IMR-90 (cell line): ENCODE data around the gene RFPL1. TPM values are rescaled to one million over a fixed set of nuclear protein-coding genes. Genes with fewer than 3 reads are reported as not detected.

Experiments
- ATAC-seq: fragments of 200-7000 bp; cut with Tn5 transposase; 2 replicates; pipeline ENCODE4 v1.9.1; 2020; ENCODE audit warnings: low read depth, mild to moderate bottlenecking, moderate library complexity
- BruUV-seq: library from RNA; stranded (reverse); fragments of 400-500 nt; replicated peaks from 2 replicates; lab custom pipeline; 2021; lab: Mats Ljungman, UMichigan
- CTCF ChIA-PET: fragments of 300-600 bp; formaldehyde crosslinking; extraction: SDS; loops from one replicate; lab custom pipeline; 2021; ENCODE audit warnings: antibody characterized with exemption; lab: Yijun Ruan, JAX
- POLR2A ChIA-PET: fragments of 300-600 bp; sonication (Branson Sonifier 250); formaldehyde crosslinking; loops from one replicate; lab custom pipeline; 2022; ENCODE audit warnings: antibody characterized with exemption; ENCODE audit not compliant: unreplicated experiment; lab: Charles Lee
- DNase-seq: peaks from one replicate; pipeline ENCODE4 v3.0.0; 2013
- H2AFZ ChIP-seq: replicated peaks from 2 replicates; pipeline ENCODE3; 2013; ENCODE audit warnings: low read length, mild to moderate bottlenecking; ENCODE audit not compliant: poor library complexity
- H2AK5ac ChIP-seq: 2 replicates; pipeline ENCODE4 v1.6.1; 2013; ENCODE audit warnings: low read depth, low read length, inconsistent platforms
- H2AK9ac ChIP-seq: replicated peaks from 2 replicates; pipeline ENCODE3; 2013; ENCODE audit warnings: mild to moderate bottlenecking, low read depth, low read length, moderate library complexity; ENCODE audit not compliant: poor library complexity
- H2BK120ac ChIP-seq: 2 replicates; pipeline ENCODE4 v1.6.1; 2013; ENCODE audit warnings: low read depth, low read length, inconsistent platforms
- H2BK15ac ChIP-seq: 3 replicates; pipeline ENCODE4 v1.6.1; 2013; ENCODE audit warnings: low read depth, low read length, inconsistent platforms
- H2BK20ac ChIP-seq: 2 replicates; pipeline ENCODE4 v1.6.1; 2013; ENCODE audit warnings: low read depth, mild to moderate bottlenecking, inconsistent platforms, low read length, moderate library complexity
- H2BK5ac ChIP-seq: 2 replicates; pipeline ENCODE4 v1.6.1; 2013; ENCODE audit warnings: mild to moderate bottlenecking, low read depth, low read length, inconsistent platforms; ENCODE audit not compliant: poor library complexity, severe bottlenecking
- H3K14ac ChIP-seq: replicated peaks from 2 replicates; pipeline ENCODE4 v1.6.1; 2013; ENCODE audit warnings: low read depth, low read length, inconsistent platforms
- H3K18ac ChIP-seq: 2 replicates; pipeline ENCODE4 v1.6.1; 2013; ENCODE audit warnings: low read depth, low read length, control low read depth
- H3K23ac ChIP-seq: 2 replicates; pipeline ENCODE4 v1.6.1; 2013; ENCODE audit warnings: low read depth, low read length, inconsistent platforms
- H3K27ac ChIP-seq: 2 replicates; pipeline ENCODE4 v1.5.1; 2013; ENCODE audit warnings: mild to moderate bottlenecking, control low read depth, low read length; ENCODE audit not compliant: insufficient read depth
- H3K27me3 ChIP-seq: 2 replicates; pipeline ENCODE4 v1.6.1; 2013; ENCODE audit warnings: low read length; ENCODE audit not compliant: control insufficient read depth, insufficient read depth
- H3K36me3 ChIP-seq: 2 replicates; pipeline ENCODE4 v1.6.1; 2013; ENCODE audit warnings: low read length, mixed read lengths; ENCODE audit not compliant: control insufficient read depth, insufficient read depth
- H3K4ac ChIP-seq: 2 replicates; pipeline ENCODE4 v1.6.1; 2013; ENCODE audit warnings: low read depth, low read length, inconsistent platforms
- H3K4me1 ChIP-seq: 2 replicates; pipeline ENCODE4 v1.6.1; 2013; ENCODE audit warnings: low read length, mixed read lengths; ENCODE audit not compliant: control insufficient read depth, insufficient read depth
- H3K4me2 ChIP-seq: 2 replicates; pipeline ENCODE4 v1.6.1; 2013; ENCODE audit warnings: low read depth, mild to moderate bottlenecking, control low read depth, low read length, moderate library complexity
- H3K4me3 ChIP-seq: 2 replicates; pipeline ENCODE4 v1.5.1; 2013; ENCODE audit warnings: low read depth, mild to moderate bottlenecking, control low read depth, low read length, moderate library complexity; ENCODE audit not compliant: insufficient read depth
- H3K56ac ChIP-seq: 2 replicates; pipeline ENCODE4 v1.6.1; 2013; ENCODE audit warnings: low read length, inconsistent platforms; ENCODE audit not compliant: insufficient read depth; ENCODE audit errors: extremely low read depth
- H3K79me1 ChIP-seq, 2 experiments: 2 replicates each; pipeline ENCODE4 v1.6.1; 2013; ENCODE audit warnings: low read length in 2 of 2, inconsistent platforms in 1 of 2, low read depth in 1 of 2
- H3K9ac ChIP-seq: 2 replicates; pipeline ENCODE4 v1.6.1; 2013; ENCODE audit warnings: low read depth, low read length, control low read depth
- H3K9me1 ChIP-seq: 2 replicates; pipeline ENCODE4 v1.6.1; 2013; ENCODE audit warnings: low read length, inconsistent platforms; ENCODE audit not compliant: insufficient read depth
- H3K9me3 ChIP-seq: 2 replicates; pipeline ENCODE4 v1.6.1; 2013; ENCODE audit warnings: low read length; ENCODE audit not compliant: control insufficient read depth, insufficient read depth
- H4K20me1 ChIP-seq: 2 replicates; pipeline ENCODE4 v1.6.1; 2013; ENCODE audit warnings: low read length, inconsistent platforms; ENCODE audit not compliant: insufficient read depth
- H4K5ac ChIP-seq: 2 replicates; pipeline ENCODE4 v1.6.1; 2013; ENCODE audit warnings: mild to moderate bottlenecking, low read depth, low read length, control low read depth
- H4K8ac ChIP-seq, 2 experiments: 2 replicates each; pipeline ENCODE4 v1.6.1; 2013; ENCODE audit warnings: low read depth in 2 of 2, low read length in 2 of 2, control low read depth in 1 of 2, inconsistent platforms in 1 of 2
- H4K91ac ChIP-seq: 2 replicates; pipeline ENCODE4 v1.6.1; 2013; ENCODE audit warnings: low read depth, low read length, inconsistent platforms; ENCODE audit not compliant: insufficient read depth
- BHLHE40 ChIP-seq: fragments of 150-350 bp; IDR thresholded peaks from 2 replicates; pipeline ENCODE4 v1.6.1; 2016; ENCODE audit warnings: mild to moderate bottlenecking, low read depth, low read length
- CEBPB ChIP-seq: IDR thresholded peaks from 2 replicates; pipeline ENCODE4 v1.6.1; 2012; ENCODE audit warnings: low read depth, low read length, improper control_type of control experiment
- CHD1 ChIP-seq: IDR thresholded peaks from 2 replicates; pipeline ENCODE4 v1.6.1; 2012; ENCODE audit warnings: low read depth, low read length, improper control_type of control experiment
- MAFK ChIP-seq: IDR thresholded peaks from 2 replicates; pipeline ENCODE4 v1.6.1; 2012; ENCODE audit warnings: low read depth, low read length, improper control_type of control experiment
- NFE2L2 ChIP-seq: fragments of 150-350 bp; IDR thresholded peaks from 2 replicates; pipeline ENCODE4 v1.6.1; 2016; ENCODE audit warnings: low read depth, mild to moderate bottlenecking, low read length
- POLR2A ChIP-seq: IDR thresholded peaks from 2 replicates; pipeline ENCODE4 v1.6.1; 2012; ENCODE audit warnings: mild to moderate bottlenecking, low read depth, low read length
- RAD21 ChIP-seq: IDR thresholded peaks from 2 replicates; pipeline ENCODE4 v1.6.1; 2012; ENCODE audit warnings: low read length, improper control_type of control experiment
- RFX5 ChIP-seq: IDR thresholded peaks from 2 replicates; pipeline ENCODE4 v1.8.0; 2012; ENCODE audit warnings: low read depth, mild to moderate bottlenecking, low read length, moderate library complexity
- SMC3 ChIP-seq: fragments of 150-350 bp; IDR thresholded peaks from 2 replicates; pipeline ENCODE4 v1.6.1; 2016; ENCODE audit warnings: low read depth, mild to moderate bottlenecking, antibody characterized with exemption, low read length, moderate library complexity
- WGBS, 2 experiments: methylation state at CpG; one replicate each; pipeline versions ENCODE4 v1.1.5 to v1.1.7; 2013; ENCODE audit warnings: missing lambda C conversion rate in 2 of 2; ENCODE audit not compliant: insufficient read length in 1 of 2; ENCODE audit errors: extremely low coverage in 2 of 2; 5-methylcytosine and 5-hydroxymethylcytosine counted together
- dilution Hi-C: fragments of 300-500 bp; cut with HindIII; formaldehyde crosslinking; loops from one replicate; pipeline ENCODE4 v1.14.3; 2018; ENCODE audit warnings: low sequenced_read_pairs; ENCODE audit not compliant: unreplicated experiment
- in situ Hi-C: fragments of 300-500 bp; cut with MboI; formaldehyde crosslinking; loops from 3 replicates; pipeline ENCODE4 v1.14.3; 2019; ENCODE audit warnings: low sequenced_read_pairs, inconsistent platforms, mixed read lengths
- intact Hi-C: fragments of 100-400 bp; cut with micrococcal nuclease; formaldehyde crosslinking; loops from 2 replicates; pipeline ENCODE4 v1.10.0; 2022
- polyA plus RNA-seq, 3 experiments: library from polyadenylated mRNA; depleted of rRNA; stranded (reverse); fragments of >200 nt; gene quantifications; 2 replicates each; pipeline ENCODE4 v1.2.3, GENCODE V29; 2012; ENCODE audit warnings: low replicate concordance in 1 of 3
- total RNA-seq: library from RNA; depleted of rRNA; stranded (reverse); fragments of >200 nt; gene quantifications from 2 replicates; pipeline ENCODE4 v1.2.3, GENCODE V29; 2012
- TF ChIP-seq, protein P1 (sequence below): fragments of 150-350 bp; IDR thresholded peaks from 2 replicates; pipeline ENCODE4 v1.6.1; 2016; ENCODE audit warnings: low read depth, mild to moderate bottlenecking, low read length, moderate library complexity, borderline replicate concordance
- TF ChIP-seq, protein P2 (sequence below): fragments of 150-350 bp; IDR thresholded peaks from 2 replicates; pipeline ENCODE4 v1.6.1; 2017; ENCODE audit warnings: mild to moderate bottlenecking, antibody characterized with exemption, low read length, low read depth

RFPL1 gene
- total and polyA plus RNA-seq, 2 of the 4 experiments (the other 2 are of a cell fraction) = not detected

DNA sequence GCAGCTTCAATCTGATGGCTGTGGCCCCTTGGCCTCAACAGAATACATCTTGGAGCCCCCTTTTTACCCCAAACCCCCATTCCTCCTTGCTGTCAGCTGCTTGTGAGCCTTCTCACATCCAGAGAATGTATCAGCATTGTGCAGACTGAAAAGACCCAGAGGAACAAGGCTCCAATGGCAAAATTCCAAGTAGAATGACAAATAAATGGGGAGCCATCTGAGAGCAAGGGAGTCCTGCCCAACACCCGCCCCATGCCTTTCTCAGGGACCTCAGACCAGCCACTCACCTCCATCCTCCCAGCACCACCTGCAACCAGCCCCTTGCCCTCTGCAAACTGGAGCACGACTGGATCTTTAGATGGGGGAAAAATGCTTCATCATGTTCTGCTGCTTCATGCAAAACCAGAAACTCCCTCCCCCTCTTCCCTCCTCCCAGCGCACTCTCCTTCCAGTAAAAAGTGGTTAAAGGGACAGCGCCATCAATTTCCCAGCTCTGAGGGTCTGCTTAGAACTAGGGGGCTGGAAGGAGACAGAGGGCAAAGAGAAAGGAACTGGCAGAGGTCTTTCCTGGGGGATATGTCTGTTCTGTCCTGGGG, 39.4 kb downstream of the RFPL1 start:
- dilution Hi-C loops = no loop called here
- no CpG with 5 or more reads among the region's 4 CpGs for WGBS, 2 experiments
- Histone ChIP-seq H3K9me1 (no peaks in the 10 kb centered on the region), H3K9me3 (no peaks in the 10 kb centered on the region), H3K27me3 (peaks cover 70% of the 10 kb centered on the region), H3K9ac (no peak overlapping the region), H3K4me3 (no peak overlapping the region), H2AK5ac (no peak overlapping the region), H4K5ac (no peak overlapping the region), H3K4me2 (no peak overlapping the region), H2BK15ac (no peak overlapping the region), H2AK9ac (no peak overlapping the region), H3K23ac (no peak overlapping the region), H3K27ac (no peak overlapping the region), H3K14ac (no peak overlapping the region), H3K18ac (no peak overlapping the region), H4K20me1 (peaks cover 13% of the 10 kb centered on the region; the same call in 1 of the 2 replicates), H2BK120ac (no peak overlapping the region), H3K79me1 (no peaks in the 10 kb centered on the region), H4K91ac (no peak overlapping the region), H3K36me3 (no peaks in the 10 kb centered on the region), H3K4ac (no peak overlapping the region), H2BK20ac (no peak overlapping the region), H3K4me1 (no peaks in the 10 kb centered on the region), H4K8ac (no peak overlapping the region), H2BK5ac (no peak overlapping the region), H2AFZ (no peak overlapping the region), H3K56ac (no peak overlapping the region)
- intact Hi-C loops = no loop called here
- ChIA-PET POLR2A (no interaction called here), CTCF (no interaction called here)
- TF ChIP-seq NFE2L2 (no peak), RFX5 (no peak), MAFK (no peak), CHD1 (no peak), SMC3 (no peak), BHLHE40 (no peak), POLR2A (no peak), RAD21 (no peak), CEBPB (no peak)
- TF ChIP-seq, protein P1, sequence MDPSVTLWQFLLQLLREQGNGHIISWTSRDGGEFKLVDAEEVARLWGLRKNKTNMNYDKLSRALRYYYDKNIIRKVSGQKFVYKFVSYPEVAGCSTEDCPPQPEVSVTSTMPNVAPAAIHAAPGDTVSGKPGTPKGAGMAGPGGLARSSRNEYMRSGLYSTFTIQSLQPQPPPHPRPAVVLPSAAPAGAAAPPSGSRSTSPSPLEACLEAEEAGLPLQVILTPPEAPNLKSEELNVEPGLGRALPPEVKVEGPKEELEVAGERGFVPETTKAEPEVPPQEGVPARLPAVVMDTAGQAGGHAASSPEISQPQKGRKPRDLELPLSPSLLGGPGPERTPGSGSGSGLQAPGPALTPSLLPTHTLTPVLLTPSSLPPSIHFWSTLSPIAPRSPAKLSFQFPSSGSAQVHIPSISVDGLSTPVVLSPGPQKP = no peak
- TF ChIP-seq, protein P2, sequence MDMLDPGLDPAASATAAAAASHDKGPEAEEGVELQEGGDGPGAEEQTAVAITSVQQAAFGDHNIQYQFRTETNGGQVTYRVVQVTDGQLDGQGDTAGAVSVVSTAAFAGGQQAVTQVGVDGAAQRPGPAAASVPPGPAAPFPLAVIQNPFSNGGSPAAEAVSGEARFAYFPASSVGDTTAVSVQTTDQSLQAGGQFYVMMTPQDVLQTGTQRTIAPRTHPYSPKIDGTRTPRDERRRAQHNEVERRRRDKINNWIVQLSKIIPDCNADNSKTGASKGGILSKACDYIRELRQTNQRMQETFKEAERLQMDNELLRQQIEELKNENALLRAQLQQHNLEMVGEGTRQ = no peak
- no TSS peak for BruUV-seq
- no peak for ATAC-seq
- no peak for DNase-seq
- in situ Hi-C loops = no loop called here
